AML-193 (cell line): Measurements from ENCODE around the gene BEND3.
"Not testable (repeated sequence)": the region's sequence is repeated elsewhere in the genome, so short reads cannot be mapped to it uniquely, and the experiment has no call there.

Experiments
- DNase-seq, 2 experiments: peaks; one replicate each; lab custom pipeline; 2025; lab: John Stamatoyannopoulos, UW

BEND3 gene

DNA sequence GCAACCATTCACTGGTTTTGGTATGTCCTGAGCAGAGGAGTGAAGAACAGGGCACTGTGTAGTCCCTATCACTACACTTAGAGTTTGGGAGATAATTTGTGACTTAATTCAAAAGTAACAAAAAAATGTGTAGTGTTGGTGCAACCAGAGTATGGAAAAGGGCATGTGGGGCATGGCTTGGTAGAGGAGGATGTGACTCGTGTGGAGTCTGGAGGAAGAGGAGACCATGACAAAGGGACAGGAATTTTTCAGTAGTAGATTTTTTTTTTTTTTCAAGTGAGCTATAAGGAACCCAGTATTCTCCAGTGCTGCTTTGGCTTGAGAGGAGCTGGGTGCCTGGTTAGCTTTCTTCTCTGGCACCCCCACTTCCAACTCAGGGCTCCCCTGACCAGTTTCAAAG is 82.2 kb downstream of the BEND3 start:
- DNase-seq = no peak

- DNase-seq = no peak
Measured at GRCh38 chr6:107032051-107032450, 83.3 kb downstream of the BEND3 start.

DNA sequence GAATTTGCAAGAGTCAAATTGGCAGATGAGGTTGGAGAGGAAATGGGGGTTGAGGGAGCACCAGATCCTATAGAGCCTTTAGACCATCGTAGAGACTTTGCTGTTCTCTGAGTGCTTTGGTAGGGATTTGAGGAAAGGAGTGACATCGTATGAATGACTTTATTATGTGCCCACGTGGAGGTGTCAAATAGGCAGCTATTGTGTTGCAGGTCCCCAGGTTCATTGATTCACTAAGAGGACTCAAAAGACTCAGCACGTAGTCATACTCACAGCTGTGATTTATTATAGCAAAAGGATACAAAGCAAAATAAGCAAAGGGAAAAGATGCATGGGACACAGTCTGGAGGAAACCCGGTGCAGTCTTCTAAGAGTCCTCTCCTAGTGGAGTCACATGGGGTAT is 85.2 kb downstream of the BEND3 start:
- DNase-seq = no peak

DNA sequence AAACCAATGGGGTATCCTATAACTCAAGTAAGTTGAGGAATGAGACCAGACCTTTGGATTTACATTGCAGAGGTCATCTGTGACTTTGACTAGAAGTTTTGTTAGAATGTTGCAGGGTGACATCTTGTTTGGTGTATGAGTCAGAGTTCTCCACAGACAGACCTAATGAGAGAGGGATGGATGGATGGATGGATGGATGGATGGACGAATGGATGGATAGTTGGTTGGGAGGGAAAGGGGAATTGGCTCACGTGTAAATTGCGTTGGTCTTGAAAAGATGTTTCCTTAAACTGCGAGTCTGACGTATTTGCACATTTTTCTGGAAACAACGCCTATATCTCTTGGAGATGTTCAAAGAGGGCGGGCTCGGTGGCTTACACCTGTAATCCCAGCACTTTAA is 88.3 kb downstream of the BEND3 start:
- DNase-seq = no peak

GRCh38 chr6:107021446-107022185 is 93.7 kb downstream of the BEND3 start:
- no peak for DNase-seq

DNA sequence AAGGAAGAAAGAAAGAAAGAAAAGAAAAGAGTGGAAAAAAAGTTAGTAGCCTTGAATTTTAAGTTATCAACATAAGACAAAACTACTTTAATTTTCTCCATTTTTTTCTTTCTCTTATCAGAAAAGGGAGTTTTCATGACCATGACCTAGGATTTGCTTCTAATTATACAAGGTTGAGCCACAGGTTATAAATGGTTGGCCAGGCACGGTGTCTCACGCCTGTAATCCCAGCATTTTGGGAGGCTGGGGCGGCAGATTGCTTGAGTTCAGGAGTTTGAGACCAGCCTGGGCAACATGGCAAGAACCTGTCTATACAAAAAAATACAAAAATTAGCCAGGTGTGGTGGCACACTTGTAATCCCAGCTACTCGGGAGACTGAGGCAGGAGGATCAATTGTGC is 95.1 kb downstream of the BEND3 start:
- DNase-seq = no peak

DNA sequence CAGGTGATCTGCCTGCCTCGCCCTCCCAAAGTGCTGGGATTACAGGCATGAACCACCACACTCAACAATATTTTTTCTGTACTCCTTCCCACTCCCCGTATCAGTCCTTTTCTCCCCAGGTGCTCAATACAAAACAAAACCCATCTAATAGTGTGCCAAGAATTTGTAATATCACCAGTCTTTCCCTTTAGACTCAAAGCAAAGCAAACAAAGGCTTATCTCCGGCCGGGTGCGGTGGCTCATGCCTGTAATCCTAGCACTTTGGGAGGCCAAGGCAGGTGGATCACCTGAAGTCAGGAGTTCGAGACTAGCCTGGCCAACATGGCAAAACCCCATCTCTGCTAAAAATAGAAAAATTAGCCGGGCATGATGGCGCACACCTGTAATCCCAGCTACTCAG is 95.7 kb downstream of the BEND3 start:
- not testable (repeated sequence) for DNase-seq

GRCh38 chr6:107019047-107019446 is 96.3 kb downstream of the BEND3 start:
- DNase-seq = no peak
